LNCAP (cell line): ENCODE data around the gene PREX1.

ENCODE experiments used
- CTCF ChIP-seq: fragments of 450-650 bp; IDR thresholded peaks from 2 replicates; pipeline ENCODE4 v1.5.1; 2017; ENCODE audit warnings: mild to moderate bottlenecking

The PREX1 gene

GRCh38 chr20:48821261-48821920 is 6.4 kb downstream of the PREX1 start:
- TF ChIP-seq CTCF: no peak

- TF ChIP-seq CTCF: no peak
Measured at GRCh38 chr20:48820649-48820973, 7.2 kb downstream of the PREX1 start.

GRCh38 chr20:48819821-48820648 is 7.8 kb downstream of the PREX1 start:
- no peak for TF ChIP-seq CTCF

- no peak for TF ChIP-seq CTCF
Measured at GRCh38 chr20:48819089-48819488, 8.7 kb downstream of the PREX1 start.

- no peak for TF ChIP-seq CTCF
Measured at GRCh38 chr20:48818481-48818987, 9.3 kb downstream of the PREX1 start.

- no peak for TF ChIP-seq CTCF
Measured at GRCh38 chr20:48818031-48818370, 9.8 kb downstream of the PREX1 start.

GRCh38 chr20:48817367-48818030 is 10.3 kb downstream of the PREX1 start:
- no peak for TF ChIP-seq CTCF
